Stimulated activated naive CD8-positive, alpha-beta T cell treated with anti-CD3 and anti-CD28 coated beads, Interleukin-15, Interleukin-2, amounts not matched to agents 100 U/mL and 50 U/mL, for 24 hours (primary cell): ENCODE results near the gene GALNT9.
"Not testable (repeated sequence)": the region's sequence is repeated elsewhere in the genome, so short reads cannot be mapped to it uniquely, and the experiment has no call there.

Experiments
- ATAC-seq: fragments of 150-1000 bp; cut with Tn5 transposase; one replicate; pipeline ENCODE4 v1.10.0; 2021
- DNase-seq: peaks from one replicate; pipeline ENCODE4 v3.0.0; 2021

GALNT9 gene

DNA sequence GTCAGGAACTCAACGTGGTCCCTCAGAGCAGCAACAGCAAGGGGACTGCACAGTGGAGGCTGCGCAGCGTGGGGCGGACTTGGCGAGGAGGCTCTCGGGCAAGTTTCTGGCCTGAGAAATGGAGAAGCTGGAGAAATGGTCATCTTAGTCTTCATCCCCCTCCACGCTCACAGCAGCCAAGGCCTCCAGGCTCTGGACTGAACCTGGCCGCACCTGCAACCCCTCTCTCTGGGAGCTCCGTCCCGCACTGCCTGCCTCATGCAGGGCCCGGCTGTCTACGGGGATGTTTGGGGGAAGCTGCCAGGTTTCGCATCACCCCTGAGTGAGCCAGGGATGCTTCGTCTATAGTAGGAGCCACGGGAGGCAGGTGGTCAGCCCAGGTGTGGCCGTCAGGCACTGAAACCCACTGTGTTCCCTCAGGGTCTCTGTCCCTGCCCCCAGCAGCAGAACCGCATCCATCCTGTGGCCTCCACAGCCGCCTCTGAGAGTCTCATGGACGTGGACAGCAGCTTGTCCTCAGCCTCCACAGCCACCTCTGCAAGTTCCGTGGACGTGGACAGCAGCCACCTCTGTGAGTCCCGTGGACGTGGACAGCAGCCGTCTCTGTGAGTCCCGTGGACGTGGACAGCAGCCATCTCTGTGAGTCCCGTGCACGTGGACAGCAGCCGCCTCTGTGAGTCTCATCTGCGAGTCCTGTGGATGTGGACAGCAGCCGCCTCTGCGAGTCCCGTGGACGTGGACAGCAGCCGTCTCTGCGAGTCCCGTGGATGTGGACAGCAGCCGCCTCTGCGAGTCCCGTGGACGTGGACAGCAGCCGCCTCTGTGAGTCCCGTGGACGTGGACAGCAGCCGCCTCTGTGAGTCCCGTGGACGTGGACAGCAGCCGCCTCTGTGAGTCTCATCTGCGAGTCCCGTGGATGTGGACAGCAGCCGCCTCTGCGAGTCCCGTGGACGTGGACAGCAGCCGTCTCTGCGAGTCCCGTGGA is 29.1 kb upstream of the GALNT9 start:
- DNase-seq, ATAC-seq: not testable (repeated sequence)

DNA sequence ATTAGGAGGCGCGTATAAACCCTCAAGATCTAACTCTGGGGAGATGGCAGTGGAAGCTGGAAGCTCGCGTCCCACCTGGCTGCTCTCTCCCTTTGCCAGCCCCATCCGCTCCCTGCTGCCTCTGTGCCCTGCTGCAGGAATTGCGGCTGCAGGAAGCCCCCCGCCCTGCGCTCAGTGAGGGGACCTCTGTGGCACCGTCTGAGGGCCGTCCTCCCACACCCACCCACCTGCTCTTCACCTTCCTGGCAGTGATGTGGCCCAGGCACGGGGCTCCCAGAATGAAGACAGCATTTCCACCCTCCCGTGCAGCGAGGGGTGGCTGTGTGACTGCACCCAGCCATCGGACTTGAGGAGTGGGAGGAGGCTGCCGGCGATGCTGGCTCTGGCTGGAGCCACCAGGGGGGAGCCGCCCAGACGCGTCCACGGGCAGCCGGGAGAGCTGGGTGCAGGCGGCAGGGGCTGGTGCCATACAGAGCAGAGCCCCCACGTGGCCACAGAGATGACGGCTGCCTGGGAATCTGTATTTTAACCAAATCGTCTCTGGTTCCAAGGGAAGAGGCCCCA is 28.3 kb upstream of the GALNT9 start:
- ATAC-seq, result no peak

DNA sequence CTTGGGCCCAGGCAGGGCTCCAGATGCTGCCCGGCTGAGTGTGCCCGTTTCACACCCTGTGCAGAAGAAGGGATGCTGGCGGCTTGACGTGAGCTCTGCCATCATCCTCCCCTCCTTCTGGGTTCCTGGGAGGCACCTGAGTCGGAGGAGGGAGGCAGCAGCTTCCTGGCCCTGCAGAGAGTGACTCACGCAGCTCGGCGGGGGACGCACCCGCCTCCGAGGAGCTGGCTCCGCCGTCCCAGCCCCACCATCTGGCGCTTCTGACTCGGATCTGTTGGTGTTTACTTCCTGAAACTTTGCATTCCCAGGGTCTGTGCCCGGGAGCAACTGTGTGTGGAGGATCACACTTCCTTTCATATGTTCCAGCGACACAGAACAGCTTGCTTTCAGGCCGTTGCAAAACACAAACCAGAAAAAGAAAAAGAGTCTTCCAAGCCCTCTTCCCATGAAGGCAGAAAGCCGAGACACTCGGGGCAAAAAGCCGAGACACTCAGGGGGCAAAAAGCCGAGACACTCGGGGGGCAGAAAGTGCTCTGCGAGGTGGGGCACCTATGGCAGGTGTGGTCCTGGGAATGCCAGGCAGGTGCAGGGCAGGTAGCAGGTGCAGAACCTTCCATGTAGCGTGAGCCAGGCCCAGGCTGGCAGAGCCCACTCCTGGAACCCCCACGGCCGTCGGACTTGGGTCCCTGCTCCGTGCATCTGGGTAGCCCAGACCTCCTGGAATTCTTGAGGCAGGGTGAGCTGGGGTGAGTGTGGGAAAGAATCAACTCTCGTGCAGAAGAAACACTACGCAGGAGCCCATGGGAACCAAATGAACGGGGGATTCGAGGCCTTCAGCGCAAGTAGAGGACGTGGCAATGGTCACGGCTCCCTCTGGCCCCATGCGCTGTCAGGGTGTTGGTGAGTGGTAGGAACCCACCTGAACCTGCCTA is 27.6 kb upstream of the GALNT9 start:
- ATAC-seq, result peak; percentile 11
- DNase-seq, result peak; percentile 6

More for the DNA sequence above, 28.3 kb upstream of the GALNT9 start:
- DNase-seq, result no peak

DNA sequence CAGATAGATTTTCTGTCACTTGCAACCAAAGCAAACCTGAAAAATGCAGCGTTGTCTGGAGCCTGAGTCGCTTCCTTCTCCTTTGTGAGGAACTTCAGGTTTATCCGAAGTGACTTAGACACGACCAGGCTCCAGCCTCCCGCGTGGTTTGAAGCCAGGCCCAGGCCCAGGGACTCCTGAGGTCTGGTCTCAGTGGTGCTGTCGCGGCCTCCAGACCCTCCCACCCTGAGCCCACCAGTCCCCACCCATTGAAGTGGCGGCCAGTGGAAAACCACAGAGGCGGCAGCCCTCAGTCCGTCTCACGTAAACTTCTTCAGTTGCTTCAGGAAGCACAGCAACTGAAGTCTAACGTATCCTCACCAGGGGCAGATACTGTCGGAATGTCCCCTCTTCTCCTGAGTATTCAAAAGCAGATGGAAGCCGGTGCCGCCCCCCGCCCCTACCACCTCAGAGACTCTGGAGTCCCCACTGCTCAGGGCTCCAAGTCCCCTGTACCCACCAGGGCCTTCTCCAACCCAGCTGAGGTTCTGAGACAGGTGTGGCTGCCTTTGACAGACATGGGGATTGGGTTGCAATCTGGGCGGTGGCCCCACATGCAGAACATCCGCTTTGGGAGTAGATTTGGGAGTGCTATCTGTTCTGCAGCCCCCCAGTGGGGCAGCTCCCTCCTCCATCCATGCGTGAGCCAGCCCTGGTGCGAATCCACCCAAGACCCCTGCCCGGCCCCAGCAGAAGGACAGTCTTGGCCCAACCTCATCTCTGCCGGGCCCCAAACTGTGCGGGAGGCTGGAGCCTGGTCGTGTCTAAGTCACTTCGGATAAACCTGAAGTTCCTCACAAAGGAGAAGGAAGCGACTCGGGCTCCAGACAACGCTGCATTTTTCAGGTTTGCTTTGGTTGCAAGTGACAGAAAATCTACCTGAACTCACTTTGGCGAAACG is 26.6 kb upstream of the GALNT9 start:
- ATAC-seq, result no peak
- no peak for DNase-seq

DNA sequence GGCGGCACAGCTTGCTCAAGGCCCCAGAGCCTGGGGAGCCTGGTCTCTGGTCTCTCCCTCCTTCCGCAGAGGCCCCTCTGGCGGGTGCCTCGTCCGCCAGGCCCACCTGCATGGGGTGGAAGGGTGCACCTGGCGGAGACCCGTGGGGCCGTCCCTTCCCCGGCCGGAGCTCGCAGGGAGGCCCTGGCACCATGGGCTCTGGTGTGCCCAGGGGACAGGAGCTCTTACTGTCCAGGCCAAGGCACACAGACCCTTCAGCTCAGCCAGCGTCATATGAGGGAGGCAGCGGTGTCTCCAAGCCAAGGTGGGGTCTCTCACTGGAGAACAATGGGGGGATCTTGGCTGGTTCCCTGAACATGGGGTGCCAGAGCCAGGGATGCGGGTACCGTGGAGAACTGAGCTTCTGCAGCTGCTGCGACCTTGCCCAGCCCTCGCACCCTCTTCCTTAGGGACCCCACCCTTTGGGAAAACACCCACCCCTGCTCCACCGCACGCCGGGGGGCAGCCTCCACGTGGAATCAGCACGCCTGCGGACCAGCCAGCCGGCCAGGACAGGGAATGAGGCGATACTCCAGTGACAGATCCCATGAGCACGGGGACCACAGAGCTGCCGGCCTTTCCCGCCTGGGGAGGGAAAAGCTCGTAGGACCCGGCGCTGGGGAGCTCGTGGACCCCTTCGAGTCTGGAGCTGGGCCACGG is 25.7 kb upstream of the GALNT9 start:
- DNase-seq (no peak), ATAC-seq (no peak)

DNA sequence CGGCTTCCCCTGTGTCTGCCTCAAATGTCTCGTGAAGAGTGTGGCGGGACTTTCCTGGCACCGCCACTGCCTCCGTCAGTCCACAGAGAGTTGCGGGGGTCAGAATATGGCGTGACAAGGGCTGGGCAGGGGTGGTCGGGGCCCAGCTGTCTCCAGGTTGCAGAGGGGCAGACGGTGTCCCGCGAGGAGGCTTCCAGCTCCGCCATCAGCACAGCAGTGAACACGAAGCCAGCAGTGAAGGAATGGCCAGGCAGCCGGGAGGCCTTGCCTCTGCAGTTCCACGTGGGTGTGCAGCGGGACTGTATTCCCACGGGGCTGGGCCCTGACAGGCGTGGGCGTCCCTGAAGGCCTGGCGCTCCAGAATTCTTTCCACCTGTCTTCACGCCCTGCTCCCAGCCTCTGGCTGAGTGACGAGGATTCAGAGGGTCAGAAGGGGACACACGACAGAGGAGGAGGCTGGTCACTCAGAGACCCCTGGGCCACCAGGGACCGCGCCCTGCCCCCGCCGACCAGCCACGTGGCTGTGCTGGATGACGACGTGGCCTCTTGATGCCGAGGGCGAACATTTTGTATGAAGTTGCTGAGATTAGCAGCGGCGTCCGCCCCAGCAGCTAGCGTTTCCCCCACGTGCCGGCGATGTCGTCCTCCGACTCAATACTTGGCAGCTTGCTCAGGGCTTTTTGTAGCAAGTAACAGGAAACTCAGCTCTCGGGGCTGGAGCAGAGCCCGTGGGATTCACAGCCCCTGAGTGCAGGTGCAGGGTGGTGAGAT is 25.0 kb upstream of the GALNT9 start:
- DNase-seq, result no peak
- no peak for ATAC-seq

DNA sequence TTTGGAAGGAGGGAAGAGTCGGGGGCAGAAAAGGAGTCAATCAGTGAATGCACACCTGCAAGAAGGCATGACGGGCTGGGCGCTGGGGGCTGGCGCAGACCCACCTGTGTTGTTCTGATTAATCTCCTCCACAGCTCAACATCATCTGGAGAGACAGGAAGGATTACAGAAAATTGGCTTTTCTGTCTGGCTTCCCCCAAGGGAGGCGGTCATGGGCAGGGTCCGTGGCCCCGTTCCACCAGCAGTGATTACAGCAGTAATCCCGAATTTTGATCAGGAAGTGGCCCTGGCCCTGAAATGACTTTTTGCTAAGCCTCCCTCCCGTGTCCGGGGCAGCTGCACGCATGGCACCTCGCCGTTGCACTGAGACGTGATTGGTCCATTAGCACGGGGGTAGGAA is 24.4 kb upstream of the GALNT9 start:
- DNase-seq (no peak), ATAC-seq (no peak)

DNA sequence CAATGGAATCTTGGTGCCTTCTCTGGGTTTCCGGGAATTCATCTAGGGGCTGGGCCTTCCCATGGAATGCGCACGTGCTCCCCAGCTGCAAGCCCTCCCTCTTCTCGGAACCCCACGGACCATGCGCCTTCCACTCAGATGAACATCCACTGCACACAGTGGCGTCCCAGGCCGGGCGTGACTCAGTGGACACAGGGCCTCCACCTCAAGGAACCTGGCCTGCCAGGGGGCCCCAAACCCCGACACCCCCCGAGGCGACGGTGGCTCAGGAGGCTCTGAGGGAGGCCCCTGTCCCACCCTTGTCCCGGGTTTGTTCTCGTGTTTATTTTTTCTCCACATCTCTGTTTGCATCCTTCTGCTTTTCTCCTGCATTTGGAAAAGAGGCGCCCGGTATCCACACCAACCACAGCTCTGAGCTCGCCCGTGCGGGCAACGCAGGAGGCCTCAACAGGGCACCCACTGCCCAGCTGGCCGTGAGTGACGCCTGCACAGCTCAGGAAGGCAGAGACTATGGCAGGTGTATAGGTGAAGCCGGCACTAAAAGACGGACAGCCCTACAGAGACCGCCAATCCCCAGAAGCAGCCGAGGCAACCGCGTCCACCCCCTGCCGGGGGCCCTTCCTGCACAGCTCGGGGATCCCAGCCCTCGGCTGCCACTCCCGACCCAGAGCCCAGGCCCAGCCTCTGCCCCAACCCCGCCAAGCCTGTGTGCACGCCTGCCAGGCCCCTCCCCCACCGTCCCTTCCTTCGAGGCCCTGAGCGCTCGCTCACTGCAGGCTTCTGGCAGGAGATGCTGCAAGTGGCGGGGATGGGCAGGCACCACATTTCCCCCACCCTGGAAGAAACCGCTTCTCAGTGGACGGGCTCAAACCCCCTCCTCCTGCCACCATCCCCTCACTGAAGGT is 23.8 kb upstream of the GALNT9 start:
- no peak for DNase-seq
- ATAC-seq, result no peak

DNA sequence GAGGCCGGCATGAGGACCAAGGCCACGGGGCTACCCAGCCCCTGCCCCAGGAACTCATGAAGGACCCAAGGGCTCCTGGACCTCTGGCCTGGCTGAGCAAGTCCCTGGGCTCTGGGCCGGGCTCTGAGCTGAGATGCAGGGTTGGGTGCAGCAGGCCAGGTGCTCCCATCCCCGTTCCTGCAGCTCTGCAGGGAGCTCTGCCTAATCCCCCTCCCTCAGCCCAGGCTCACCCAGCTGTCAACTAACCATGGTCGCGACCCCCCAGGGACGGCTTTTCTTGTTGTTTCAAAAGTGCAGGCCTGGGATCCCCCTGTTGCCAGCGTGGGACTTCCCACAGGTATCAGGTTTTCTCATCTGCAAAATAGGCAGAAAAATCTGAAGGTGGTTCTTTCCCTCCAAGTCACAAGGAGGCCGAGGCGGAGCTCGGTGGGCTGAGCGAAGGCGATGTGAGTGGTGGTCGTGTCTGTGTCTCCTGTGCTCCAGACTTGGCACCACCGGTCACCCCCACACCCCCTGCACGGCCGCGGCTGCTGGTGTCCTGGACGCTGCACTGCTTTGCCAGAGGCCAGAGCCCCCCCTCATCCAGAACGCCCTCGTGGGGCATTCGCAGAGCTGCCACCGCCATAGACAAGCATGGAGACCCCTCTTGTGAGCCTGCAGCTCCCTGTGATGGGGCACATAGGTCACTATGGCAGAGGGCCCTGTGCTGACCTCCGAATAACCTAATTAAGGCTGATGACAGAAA is 22.5 kb upstream of the GALNT9 start:
- ATAC-seq (no peak), DNase-seq (no peak)

DNA sequence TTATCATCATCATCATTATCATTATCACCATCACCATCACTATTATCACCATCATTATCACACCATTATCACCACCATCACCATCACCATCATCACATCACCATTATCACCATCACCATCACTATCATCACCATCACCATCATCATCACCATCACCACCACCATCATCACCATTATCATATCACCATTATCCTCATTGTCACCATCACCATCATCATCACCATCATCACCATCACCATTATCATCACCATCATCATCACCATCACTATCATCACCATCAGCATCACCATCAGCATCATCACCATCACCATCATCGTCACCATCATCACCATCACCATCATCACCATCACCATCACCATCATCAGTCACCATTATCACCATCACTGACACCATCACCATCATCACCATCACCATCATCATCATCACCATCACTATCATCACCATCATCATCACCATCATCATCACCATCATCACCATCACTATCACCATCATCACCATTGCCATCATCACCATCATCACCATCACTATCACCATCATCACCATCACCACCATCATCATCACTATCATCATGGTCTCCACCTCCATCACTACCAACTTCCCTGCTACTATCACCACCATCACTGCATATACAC is 20.2 kb upstream of the GALNT9 start:
- DNase-seq (no peak), ATAC-seq (no peak)

DNA sequence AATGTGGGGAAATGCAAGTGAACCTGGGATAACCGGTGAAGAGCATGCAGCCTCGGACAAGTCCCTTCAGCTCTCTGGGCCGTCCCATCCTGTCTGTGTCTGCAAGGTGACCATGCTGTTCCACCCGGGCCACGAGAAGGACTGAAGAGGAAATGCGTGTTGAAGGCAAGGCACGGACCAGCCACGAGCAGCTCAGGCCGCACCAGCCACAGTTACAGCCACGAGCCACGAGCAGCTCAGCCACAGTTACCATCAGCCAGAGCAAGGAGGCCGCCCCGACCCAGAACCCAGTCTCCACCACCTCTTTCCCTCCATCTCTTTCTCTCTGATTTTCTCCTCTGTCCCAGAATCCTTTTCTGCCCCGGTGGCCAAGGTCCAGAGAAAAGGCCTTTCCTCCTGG is 18.8 kb upstream of the GALNT9 start:
- no peak for DNase-seq
- ATAC-seq, result no peak

DNA sequence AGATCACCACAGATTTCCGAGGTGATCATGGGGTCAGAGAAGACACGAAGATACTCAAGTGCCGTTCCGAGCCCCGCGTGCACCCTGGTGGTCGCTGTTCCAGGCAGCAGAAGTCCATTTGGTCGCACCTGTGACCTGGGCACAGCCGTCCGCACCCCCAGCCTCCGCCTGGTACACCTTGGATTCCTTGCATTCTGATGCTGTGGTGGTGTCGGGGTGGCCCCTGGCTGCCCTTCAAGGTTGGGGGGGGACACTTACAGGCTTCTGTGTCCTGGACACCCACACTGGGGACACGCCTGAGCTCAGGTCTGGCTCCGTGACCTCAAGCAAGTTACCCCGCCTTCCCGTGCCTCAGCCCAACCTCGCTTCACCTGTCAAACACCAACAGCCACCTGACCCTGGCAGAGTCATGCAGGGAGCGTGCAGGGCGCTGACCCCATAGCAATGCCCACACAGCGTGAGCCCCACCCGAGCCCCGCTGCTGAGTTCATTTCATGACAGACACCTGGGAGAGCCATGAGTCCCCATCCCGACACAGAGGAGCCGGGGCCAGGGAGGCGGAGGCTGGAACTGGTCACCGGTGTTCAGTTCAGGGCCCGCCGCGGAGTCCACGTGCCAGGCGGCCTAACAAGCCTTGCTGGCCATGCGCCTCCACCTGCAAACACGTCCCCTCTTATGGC is 17.9 kb upstream of the GALNT9 start:
- ATAC-seq (no peak), DNase-seq (no peak)

DNA sequence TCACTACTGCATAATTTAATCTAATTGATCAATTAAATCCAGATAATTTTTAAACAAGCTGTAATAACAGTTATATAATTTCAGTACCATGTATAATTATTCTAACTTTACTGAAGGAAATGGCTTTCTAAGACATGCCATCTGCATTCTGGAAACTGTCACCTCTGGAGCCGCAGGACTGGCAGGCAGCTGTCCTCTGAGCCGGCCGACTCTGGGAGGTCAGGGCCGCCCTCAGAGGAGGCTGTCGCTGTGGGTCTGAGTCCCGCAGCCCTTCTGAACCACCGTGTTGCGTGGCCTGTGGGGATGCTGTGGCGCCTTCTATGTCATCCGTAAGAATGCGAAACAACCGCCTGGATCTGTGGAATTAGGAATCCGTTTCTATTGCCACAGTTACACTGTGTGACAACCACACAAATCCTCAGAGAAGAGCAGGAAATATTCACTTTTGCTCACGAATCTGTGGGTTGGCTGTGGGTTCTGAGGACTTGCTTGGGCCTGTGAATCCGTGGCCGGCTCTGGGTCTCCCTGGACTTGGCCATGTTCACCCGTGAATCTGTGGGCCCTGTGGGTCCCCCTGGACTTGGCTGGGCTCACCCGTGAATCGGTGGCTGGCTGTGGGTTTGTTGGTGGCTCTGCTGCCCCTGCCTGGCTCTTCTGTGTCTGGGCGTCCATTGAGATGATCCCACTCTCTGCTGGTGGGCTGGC is 17.2 kb upstream of the GALNT9 start:
- no peak for DNase-seq
- ATAC-seq, result no peak

DNA sequence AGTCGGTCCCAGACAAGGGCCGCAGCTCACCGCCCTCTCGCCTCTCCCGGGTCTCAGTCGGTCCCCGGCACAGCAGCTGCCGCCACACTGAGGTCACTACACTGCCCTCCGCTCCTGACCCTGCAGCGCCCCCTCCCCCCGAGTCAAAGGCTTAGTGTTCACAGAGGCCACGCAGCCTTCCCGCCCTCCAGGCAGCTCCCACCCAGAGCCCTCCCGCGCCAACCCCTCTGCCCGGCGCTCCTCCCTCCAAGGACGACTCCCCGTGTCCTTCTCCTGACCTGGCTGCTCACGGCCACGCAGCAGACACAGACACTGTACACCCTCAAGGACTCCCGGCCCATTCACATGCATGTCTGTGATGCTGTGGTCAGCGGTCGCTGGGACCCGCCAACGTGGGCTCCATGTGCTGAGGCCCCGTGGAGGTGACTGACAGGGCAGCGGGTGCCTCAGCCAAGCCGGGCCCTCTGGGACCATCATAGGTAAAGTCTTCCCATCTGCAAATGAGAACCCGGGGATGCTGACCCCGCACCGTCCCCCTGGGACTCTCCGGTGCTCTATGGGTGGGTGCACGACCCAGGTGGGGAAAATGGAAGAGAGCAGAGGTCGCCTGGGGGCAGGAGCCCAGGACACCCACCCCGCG is 16.3 kb upstream of the GALNT9 start:
- no peak for DNase-seq
- no peak for ATAC-seq

DNA sequence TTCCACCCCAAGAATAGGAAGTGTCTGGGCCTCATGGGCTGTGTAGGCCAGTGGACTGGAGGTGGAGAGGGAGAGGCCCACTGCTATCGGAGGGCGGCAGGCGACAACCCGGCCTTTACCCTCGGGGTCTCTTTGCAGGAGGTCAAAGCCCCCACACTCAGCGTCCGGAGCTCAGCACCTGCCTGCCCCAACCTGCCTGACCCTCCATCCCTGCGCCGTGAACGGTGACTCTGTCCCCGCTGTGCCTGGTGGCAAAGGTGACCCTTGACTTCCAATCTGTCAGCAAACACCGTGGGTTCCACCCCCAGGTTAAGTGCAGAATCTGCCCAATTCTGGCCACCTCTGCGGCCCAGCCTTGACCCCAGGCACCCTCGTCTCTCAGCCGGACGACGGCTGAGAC is 15.7 kb upstream of the GALNT9 start:
- ATAC-seq (no peak), DNase-seq (no peak)

DNA sequence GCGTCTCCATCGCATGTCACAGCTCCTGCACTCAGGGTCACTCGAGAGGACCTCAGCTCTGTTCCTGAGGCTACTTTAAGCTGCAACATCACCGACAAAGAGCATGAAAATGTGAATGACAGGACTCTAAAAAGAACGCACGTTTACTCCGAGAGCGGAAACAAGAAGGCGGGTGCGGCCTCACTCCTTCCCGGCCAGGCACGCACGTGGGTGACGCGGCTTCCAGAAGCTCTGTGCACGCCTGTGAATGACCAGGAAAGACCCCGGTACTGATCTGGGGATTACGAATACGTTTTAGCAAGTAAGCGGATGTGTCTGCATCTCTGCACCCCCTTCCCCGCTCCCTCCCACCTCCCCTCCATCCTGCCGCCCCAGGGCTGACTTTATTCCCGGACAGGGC is 15.2 kb upstream of the GALNT9 start:
- no peak for DNase-seq
- ATAC-seq, result no peak
